Measurements from ENCODE around the gene SRCIN1.
"Not testable (repeated sequence)": the region's sequence is repeated elsewhere in the genome, so short reads cannot be mapped to it uniquely, and the experiment has no call there.

SRCIN1 gene

GRCh38 chr17:38637951-38638350 lies 32.2 kb upstream of the SRCIN1 start:
- no peak for TF ChIP-seq GLIS3 (CRISPR knock-in tag; IDR thresholded peaks at IDR 0.05)
- no peak for ATAC-seq

GRCh38 chr17:38636054-38636453 lies 30.3 kb upstream of the SRCIN1 start:
- TF ChIP-seq ZNF8 (CRISPR knock-in tag; IDR thresholded peaks at IDR 0.05) (no peak), CSDC2 (CRISPR knock-in tag; IDR thresholded peaks at IDR 0.05) (no peak), BACH2 (CRISPR knock-in tag; IDR thresholded peaks at IDR 0.05; ENCODE audit: borderline replicate concordance) (no peak), TOX (CRISPR knock-in tag; IDR thresholded peaks at IDR 0.05; ENCODE audit: borderline replicate concordance) (no peak), OSR1 (CRISPR knock-in tag; IDR thresholded peaks at IDR 0.05) (no peak), CSRNP3 (CRISPR knock-in tag; IDR thresholded peaks at IDR 0.05) (no peak), GLIS3 (CRISPR knock-in tag; IDR thresholded peaks at IDR 0.05) (no peak), SNAI2 (CRISPR knock-in tag; IDR thresholded peaks at IDR 0.05) (no peak), PATZ1 (CRISPR knock-in tag; IDR thresholded peaks at IDR 0.05; ENCODE audit: borderline replicate concordance) (no peak), CREB5 (CRISPR knock-in tag; IDR thresholded peaks at IDR 0.05; ENCODE audit: low read depth) (no peak), ISL1 (CRISPR knock-in tag; IDR thresholded peaks at IDR 0.05) (no peak)
- ATAC-seq, result no peak

- no peak for ATAC-seq
- TF ChIP-seq PATZ1 (CRISPR knock-in tag; IDR thresholded peaks at IDR 0.05; ENCODE audit: borderline replicate concordance), result no peak
These were observed 26.6 kb upstream of the SRCIN1 start for GRCh38 chr17:38632334-38632733.

GRCh38 chr17:38628441-38628840 lies 22.7 kb upstream of the SRCIN1 start:
- TF ChIP-seq ZNF565 (CRISPR knock-in tag; conservative IDR thresholded peaks at IDR 0.05; ENCODE audit: low read depth) (no peak), BACH2 (CRISPR knock-in tag; IDR thresholded peaks at IDR 0.05; ENCODE audit: borderline replicate concordance) (no peak), ZNF70 (CRISPR knock-in tag; IDR thresholded peaks at IDR 0.05) (no peak), RARB (CRISPR knock-in tag; IDR thresholded peaks at IDR 0.05) (no peak), CREB5 (CRISPR knock-in tag; IDR thresholded peaks at IDR 0.05; ENCODE audit: low read depth) (no peak), ZFP3 (CRISPR knock-in tag; IDR thresholded peaks at IDR 0.05) (no peak), ARNTL (CRISPR knock-in tag; IDR thresholded peaks at IDR 0.05; ENCODE audit: borderline replicate concordance, low read depth) (no peak), OSR1 (CRISPR knock-in tag; IDR thresholded peaks at IDR 0.05) (no peak), ZNF8 (CRISPR knock-in tag; IDR thresholded peaks at IDR 0.05) (no peak), ZFP30 (CRISPR knock-in tag; IDR thresholded peaks at IDR 0.05) (no peak)
- peak; percentile 61 for ATAC-seq

GRCh38 chr17:38627957-38628356 lies 22.2 kb upstream of the SRCIN1 start:
- no peak for ATAC-seq
- no peak for TF ChIP-seq PPARA (CRISPR knock-in tag; IDR thresholded peaks at IDR 0.05; ENCODE audit: borderline replicate concordance)
- no peak for TF ChIP-seq SNAI2 (CRISPR knock-in tag; IDR thresholded peaks at IDR 0.05)
- TF ChIP-seq PATZ1 (CRISPR knock-in tag; IDR thresholded peaks at IDR 0.05; ENCODE audit: borderline replicate concordance), result no peak
- no peak for TF ChIP-seq POU6F1 (CRISPR knock-in tag; IDR thresholded peaks at IDR 0.05; ENCODE audit: borderline replicate concordance, low read depth)
- TF ChIP-seq BACH2 (CRISPR knock-in tag; IDR thresholded peaks at IDR 0.05; ENCODE audit: borderline replicate concordance), result no peak
- TF ChIP-seq GLIS3 (CRISPR knock-in tag; IDR thresholded peaks at IDR 0.05), result no peak
- no peak for TF ChIP-seq ARNTL (CRISPR knock-in tag; IDR thresholded peaks at IDR 0.05; ENCODE audit: borderline replicate concordance, low read depth)
- TF ChIP-seq TOX (CRISPR knock-in tag; IDR thresholded peaks at IDR 0.05; ENCODE audit: borderline replicate concordance), result no peak
- no peak for TF ChIP-seq ZNF8 (CRISPR knock-in tag; IDR thresholded peaks at IDR 0.05)

GRCh38 chr17:38626606-38627226 lies 21.0 kb upstream of the SRCIN1 start:
- ATAC-seq, result not testable (repeated sequence)

Measured in SK-N-SH treated with all-trans-retinoic acid at 6 μM for 48 hours (cell line).